ENCODE measurements around the gene OTOA. TPM values are rescaled to one million over a fixed set of nuclear protein-coding genes. Genes with fewer than 3 reads are reported as not detected.
"Not testable (repeated sequence)": the region's sequence is repeated elsewhere in the genome, so short reads cannot be mapped to it uniquely, and the experiment has no call there.

Gene OTOA
- total RNA-seq, 1 donor from 2014 or later: under 0.01 TPM

GRCh38 chr16:21690967-21691366 is 27.2 kb downstream of the OTOA start:
- H3K9ac ChIP-seq (ENCODE audit: low read depth in 1 of 3, low read length in 3 of 3); H3K4me3 ChIP-seq (ENCODE audit: low read length in 3 of 3); H3K36me3 ChIP-seq (ENCODE audit: control insufficient read depth in 3 of 3, insufficient read depth in 3 of 3, low read length in 3 of 3); H3K27me3 ChIP-seq (ENCODE audit: control insufficient read depth in 3 of 3, insufficient read depth in 3 of 3, low read length in 3 of 3); H3K9me3 ChIP-seq (ENCODE audit: control insufficient read depth in 3 of 3, low read length in 3 of 3); H3K4me1 ChIP-seq (ENCODE audit: control insufficient read depth in 3 of 3, insufficient read depth in 3 of 3, low read length in 3 of 3); H3K27ac ChIP-seq (ENCODE audit: low read depth, low read length): not testable (repeated sequence)

- Histone ChIP-seq H3K4me1 (ENCODE audit: control insufficient read depth in 3 of 3, insufficient read depth in 3 of 3, low read length in 3 of 3) (no peaks in the 10 kb centered on the region), H3K9ac (ENCODE audit: low read depth in 1 of 3, low read length in 3 of 3) (no peak overlapping the region), H3K4me3 (ENCODE audit: low read length in 3 of 3) (no peak overlapping the region), H3K27ac (ENCODE audit: low read depth, low read length) (no peak overlapping the region), H3K9me3 (ENCODE audit: control insufficient read depth in 3 of 3, low read length in 3 of 3) (no peaks in the 10 kb centered on the region), H3K27me3 (ENCODE audit: control insufficient read depth in 3 of 3, insufficient read depth in 3 of 3, low read length in 3 of 3) (peaks cover 0 to 3% (median 0%) of the 10 kb centered on the region in 3 donors), H3K36me3 (ENCODE audit: control insufficient read depth in 3 of 3, insufficient read depth in 3 of 3, low read length in 3 of 3) (no peaks in the 10 kb centered on the region)
Measured at GRCh38 chr16:21694609-21695008, 30.8 kb downstream of the OTOA start.

GRCh38 chr16:21697032-21697431 is 33.3 kb downstream of the OTOA start:
- H3K27ac ChIP-seq (ENCODE audit: low read depth, low read length): no peak overlapping the region
- peaks cover 0 to 3% (median 0%) of the 10 kb centered on the region in 3 donors for H3K27me3 ChIP-seq (ENCODE audit: control insufficient read depth in 3 of 3, insufficient read depth in 3 of 3, low read length in 3 of 3)
- no peaks in the 10 kb centered on the region for H3K9me3 ChIP-seq (ENCODE audit: control insufficient read depth in 3 of 3, low read length in 3 of 3)
- no peak overlapping the region for H3K4me3 ChIP-seq (ENCODE audit: low read length in 3 of 3)
- H3K9ac ChIP-seq (ENCODE audit: low read depth in 1 of 3, low read length in 3 of 3): no peak overlapping the region
- no peaks in the 10 kb centered on the region for H3K4me1 ChIP-seq (ENCODE audit: control insufficient read depth in 3 of 3, insufficient read depth in 3 of 3, low read length in 3 of 3)
- no peaks in the 10 kb centered on the region for H3K36me3 ChIP-seq (ENCODE audit: control insufficient read depth in 3 of 3, insufficient read depth in 3 of 3, low read length in 3 of 3)

- H3K36me3 ChIP-seq (ENCODE audit: control insufficient read depth in 3 of 3, insufficient read depth in 3 of 3, low read length in 3 of 3): no peaks in the 10 kb centered on the region
- no peak overlapping the region for H3K9ac ChIP-seq (ENCODE audit: low read depth in 1 of 3, low read length in 3 of 3)
- H3K4me3 ChIP-seq (ENCODE audit: low read length in 3 of 3): no peak overlapping the region
- H3K4me1 ChIP-seq (ENCODE audit: control insufficient read depth in 3 of 3, insufficient read depth in 3 of 3, low read length in 3 of 3): no peaks in the 10 kb centered on the region
- H3K27me3 ChIP-seq (ENCODE audit: control insufficient read depth in 3 of 3, insufficient read depth in 3 of 3, low read length in 3 of 3): peaks cover 0 to 3% (median 0%) of the 10 kb centered on the region in 3 donors
- no peaks in the 10 kb centered on the region for H3K9me3 ChIP-seq (ENCODE audit: control insufficient read depth in 3 of 3, low read length in 3 of 3)
- no peak overlapping the region for H3K27ac ChIP-seq (ENCODE audit: low read depth, low read length)
Measured at GRCh38 chr16:21698169-21699032, 34.6 kb downstream of the OTOA start.

GRCh38 chr16:21701271-21701670 is 37.5 kb downstream of the OTOA start:
- no peak overlapping the region for H3K9ac ChIP-seq (ENCODE audit: low read depth in 1 of 3, low read length in 3 of 3)
- no peak overlapping the region for H3K4me3 ChIP-seq (ENCODE audit: low read length in 3 of 3)
- H3K9me3 ChIP-seq (ENCODE audit: control insufficient read depth in 3 of 3, low read length in 3 of 3): no peaks in the 10 kb centered on the region
- H3K36me3 ChIP-seq (ENCODE audit: control insufficient read depth in 3 of 3, insufficient read depth in 3 of 3, low read length in 3 of 3): no peaks in the 10 kb centered on the region
- no peak overlapping the region for H3K27ac ChIP-seq (ENCODE audit: low read depth, low read length)
- H3K27me3 ChIP-seq (ENCODE audit: control insufficient read depth in 3 of 3, insufficient read depth in 3 of 3, low read length in 3 of 3): no peaks in the 10 kb centered on the region
- H3K4me1 ChIP-seq (ENCODE audit: control insufficient read depth in 3 of 3, insufficient read depth in 3 of 3, low read length in 3 of 3): no peaks in the 10 kb centered on the region

GRCh38 chr16:21702276-21702675 is 38.5 kb downstream of the OTOA start:
- Histone ChIP-seq H3K27ac (ENCODE audit: low read depth, low read length) (no peak overlapping the region), H3K4me3 (ENCODE audit: low read length in 3 of 3) (no peak overlapping the region), H3K36me3 (ENCODE audit: control insufficient read depth in 3 of 3, insufficient read depth in 3 of 3, low read length in 3 of 3) (no peaks in the 10 kb centered on the region), H3K9me3 (ENCODE audit: control insufficient read depth in 3 of 3, low read length in 3 of 3) (no peaks in the 10 kb centered on the region), H3K27me3 (ENCODE audit: control insufficient read depth in 3 of 3, insufficient read depth in 3 of 3, low read length in 3 of 3) (no peaks in the 10 kb centered on the region), H3K4me1 (ENCODE audit: control insufficient read depth in 3 of 3, insufficient read depth in 3 of 3, low read length in 3 of 3) (no peaks in the 10 kb centered on the region), H3K9ac (ENCODE audit: low read depth in 1 of 3, low read length in 3 of 3) (no peak overlapping the region)

- H3K9me3 ChIP-seq (ENCODE audit: control insufficient read depth in 3 of 3, low read length in 3 of 3): no peaks in the 10 kb centered on the region
- peaks cover 0 to under 1% (median 0%) of the 10 kb centered on the region in 3 donors for H3K27me3 ChIP-seq (ENCODE audit: control insufficient read depth in 3 of 3, insufficient read depth in 3 of 3, low read length in 3 of 3)
- H3K9ac ChIP-seq (ENCODE audit: low read depth in 1 of 3, low read length in 3 of 3): no peak overlapping the region
- H3K4me3 ChIP-seq (ENCODE audit: low read length in 3 of 3): no peak overlapping the region
- H3K36me3 ChIP-seq (ENCODE audit: control insufficient read depth in 3 of 3, insufficient read depth in 3 of 3, low read length in 3 of 3): no peaks in the 10 kb centered on the region
- no peak overlapping the region for H3K27ac ChIP-seq (ENCODE audit: low read depth, low read length)
- H3K4me1 ChIP-seq (ENCODE audit: control insufficient read depth in 3 of 3, insufficient read depth in 3 of 3, low read length in 3 of 3): no peaks in the 10 kb centered on the region
Measured at GRCh38 chr16:21703156-21703555, 39.4 kb downstream of the OTOA start.

- Histone ChIP-seq H3K4me3 (ENCODE audit: low read length in 3 of 3) (no peak overlapping the region), H3K27ac (ENCODE audit: low read depth, low read length) (no peak overlapping the region), H3K27me3 (ENCODE audit: control insufficient read depth in 3 of 3, insufficient read depth in 3 of 3, low read length in 3 of 3) (peaks cover 0 to 2% (median 0%) of the 10 kb centered on the region in 3 donors), H3K9me3 (ENCODE audit: control insufficient read depth in 3 of 3, low read length in 3 of 3) (no peaks in the 10 kb centered on the region), H3K4me1 (ENCODE audit: control insufficient read depth in 3 of 3, insufficient read depth in 3 of 3, low read length in 3 of 3) (peaks cover 0 to 2% (median 0%) of the 10 kb centered on the region in 3 donors), H3K9ac (ENCODE audit: low read depth in 1 of 3, low read length in 3 of 3) (no peak overlapping the region), H3K36me3 (ENCODE audit: control insufficient read depth in 3 of 3, insufficient read depth in 3 of 3, low read length in 3 of 3) (no peaks in the 10 kb centered on the region)
Measured at GRCh38 chr16:21703589-21704174, 39.9 kb downstream of the OTOA start.

GRCh38 chr16:21704266-21704665 is 40.5 kb downstream of the OTOA start:
- peaks cover 0 to 2% (median 0%) of the 10 kb centered on the region in 3 donors for H3K27me3 ChIP-seq (ENCODE audit: control insufficient read depth in 3 of 3, insufficient read depth in 3 of 3, low read length in 3 of 3)
- H3K4me1 ChIP-seq (ENCODE audit: control insufficient read depth in 3 of 3, insufficient read depth in 3 of 3, low read length in 3 of 3): peaks cover 0 to 2% (median 0%) of the 10 kb centered on the region in 3 donors
- H3K4me3 ChIP-seq (ENCODE audit: low read length in 3 of 3): no peak overlapping the region
- no peaks in the 10 kb centered on the region for H3K36me3 ChIP-seq (ENCODE audit: control insufficient read depth in 3 of 3, insufficient read depth in 3 of 3, low read length in 3 of 3)
- no peaks in the 10 kb centered on the region for H3K9me3 ChIP-seq (ENCODE audit: control insufficient read depth in 3 of 3, low read length in 3 of 3)
- no peak overlapping the region for H3K27ac ChIP-seq (ENCODE audit: low read depth, low read length)
- H3K9ac ChIP-seq (ENCODE audit: low read depth in 1 of 3, low read length in 3 of 3): no peak overlapping the region

GRCh38 chr16:21704733-21705132 is 41.0 kb downstream of the OTOA start:
- Histone ChIP-seq H3K27ac (ENCODE audit: low read depth, low read length) (no peak overlapping the region), H3K4me1 (ENCODE audit: control insufficient read depth in 3 of 3, insufficient read depth in 3 of 3, low read length in 3 of 3) (peaks cover 0 to 2% (median 0%) of the 10 kb centered on the region in 3 donors), H3K4me3 (ENCODE audit: low read length in 3 of 3) (no peak overlapping the region), H3K36me3 (ENCODE audit: control insufficient read depth in 3 of 3, insufficient read depth in 3 of 3, low read length in 3 of 3) (no peaks in the 10 kb centered on the region), H3K27me3 (ENCODE audit: control insufficient read depth in 3 of 3, insufficient read depth in 3 of 3, low read length in 3 of 3) (peaks cover 0 to 2% (median 0%) of the 10 kb centered on the region in 3 donors), H3K9me3 (ENCODE audit: control insufficient read depth in 3 of 3, low read length in 3 of 3) (no peaks in the 10 kb centered on the region), H3K9ac (ENCODE audit: low read depth in 1 of 3, low read length in 3 of 3) (no peak overlapping the region)

All from skeletal muscle tissue (tissue), 4 donors.